ENCODE measurements around the gene IGSF6.

DNA sequence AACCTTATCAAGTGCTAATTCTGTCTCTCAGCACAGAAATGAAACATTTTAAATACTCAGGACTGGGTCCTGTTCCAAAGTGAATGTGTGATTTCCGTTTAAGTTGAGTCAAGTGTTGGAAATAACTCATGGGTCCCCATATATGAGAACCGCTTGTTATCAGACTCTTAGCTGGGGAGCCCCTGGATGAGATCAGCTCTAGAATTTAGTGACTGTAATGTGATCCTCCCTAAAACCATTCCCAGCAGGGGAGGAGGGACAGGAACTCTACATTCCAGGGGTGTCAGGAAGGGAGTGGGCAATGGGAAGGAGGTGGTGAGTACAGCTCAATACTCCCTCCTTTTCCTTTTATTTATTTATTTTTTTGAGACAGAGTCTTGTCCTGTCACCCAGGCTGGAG is 48.9 kb upstream of the IGSF6 start:
- TF ChIP-seq, protein P1, sequence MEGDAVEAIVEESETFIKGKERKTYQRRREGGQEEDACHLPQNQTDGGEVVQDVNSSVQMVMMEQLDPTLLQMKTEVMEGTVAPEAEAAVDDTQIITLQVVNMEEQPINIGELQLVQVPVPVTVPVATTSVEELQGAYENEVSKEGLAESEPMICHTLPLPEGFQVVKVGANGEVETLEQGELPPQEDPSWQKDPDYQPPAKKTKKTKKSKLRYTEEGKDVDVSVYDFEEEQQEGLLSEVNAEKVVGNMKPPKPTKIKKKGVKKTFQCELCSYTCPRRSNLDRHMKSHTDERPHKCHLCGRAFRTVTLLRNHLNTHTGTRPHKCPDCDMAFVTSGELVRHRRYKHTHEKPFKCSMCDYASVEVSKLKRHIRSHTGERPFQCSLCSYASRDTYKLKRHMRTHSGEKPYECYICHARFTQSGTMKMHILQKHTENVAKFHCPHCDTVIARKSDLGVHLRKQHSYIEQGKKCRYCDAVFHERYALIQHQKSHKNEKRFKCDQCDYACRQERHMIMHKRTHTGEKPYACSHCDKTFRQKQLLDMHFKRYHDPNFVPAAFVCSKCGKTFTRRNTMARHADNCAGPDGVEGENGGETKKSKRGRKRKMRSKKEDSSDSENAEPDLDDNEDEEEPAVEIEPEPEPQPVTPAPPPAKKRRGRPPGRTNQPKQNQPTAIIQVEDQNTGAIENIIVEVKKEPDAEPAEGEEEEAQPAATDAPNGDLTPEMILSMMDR (IDR thresholded peaks at IDR 0.05) = no peak
- no peak for TF ChIP-seq POLR2A (IDR thresholded peaks at IDR 0.05)
- TF ChIP-seq POLR2AphosphoS5 (IDR thresholded peaks at IDR 0.05; ENCODE audit: insufficient read depth in 1 of 2, low read depth in 1 of 2) = no peak

Measured in vagina (tissue), 2 donors.